ACHN (cell line): Measurements from ENCODE around the gene SLC5A10.

Source experiments
- DNase-seq: peaks from one replicate; pipeline ENCODE4 v3.0.0-alpha.2; 2015
- in situ Hi-C: cut with HindIII; loops from 2 replicates; pipeline ENCODE4 v1.10.0; 2017; ENCODE audit warnings: low sequenced_read_pairs, low pct_ligation_motif_present, low pct_unique_long_range_greater_than_20kb

The SLC5A10 gene

GRCh38 chr17:18977646-18978045 is 25.7 kb downstream of the SLC5A10 start:
- DNase-seq = no peak
- in situ Hi-C loops = no loop called here

- in situ Hi-C loops = no loop called here
- no peak for DNase-seq
Observed at GRCh38 chr17:18978050-18978449, 26.1 kb downstream of the SLC5A10 start.

DNA sequence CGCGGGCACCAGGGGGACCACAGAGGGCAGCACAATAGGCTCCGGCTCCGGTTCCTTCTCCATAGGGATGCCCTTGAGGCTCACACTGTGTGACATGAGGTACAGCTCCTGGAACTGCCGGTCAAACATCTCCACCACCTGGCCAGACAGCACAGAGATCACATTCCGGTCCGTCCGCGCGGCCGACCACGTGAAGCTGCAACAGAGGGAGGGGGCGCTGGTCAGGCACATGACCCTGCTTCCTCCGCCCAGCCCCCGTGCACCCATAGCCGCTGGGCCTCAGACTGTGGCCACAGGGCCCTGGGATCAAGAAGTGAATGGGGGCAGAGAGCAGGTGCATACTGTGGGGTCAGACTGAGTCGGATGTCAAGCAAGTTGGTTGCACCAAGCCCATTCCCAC is 26.7 kb downstream of the SLC5A10 start:
- no peak for DNase-seq
- in situ Hi-C loops = no loop called here

GRCh38 chr17:18980682-18981334 is 28.8 kb downstream of the SLC5A10 start:
- in situ Hi-C loops = no loop called here
- DNase-seq = no peak

GRCh38 chr17:18981335-18981641 is 29.3 kb downstream of the SLC5A10 start:
- no peak for DNase-seq
- in situ Hi-C loops = no loop called here

DNA sequence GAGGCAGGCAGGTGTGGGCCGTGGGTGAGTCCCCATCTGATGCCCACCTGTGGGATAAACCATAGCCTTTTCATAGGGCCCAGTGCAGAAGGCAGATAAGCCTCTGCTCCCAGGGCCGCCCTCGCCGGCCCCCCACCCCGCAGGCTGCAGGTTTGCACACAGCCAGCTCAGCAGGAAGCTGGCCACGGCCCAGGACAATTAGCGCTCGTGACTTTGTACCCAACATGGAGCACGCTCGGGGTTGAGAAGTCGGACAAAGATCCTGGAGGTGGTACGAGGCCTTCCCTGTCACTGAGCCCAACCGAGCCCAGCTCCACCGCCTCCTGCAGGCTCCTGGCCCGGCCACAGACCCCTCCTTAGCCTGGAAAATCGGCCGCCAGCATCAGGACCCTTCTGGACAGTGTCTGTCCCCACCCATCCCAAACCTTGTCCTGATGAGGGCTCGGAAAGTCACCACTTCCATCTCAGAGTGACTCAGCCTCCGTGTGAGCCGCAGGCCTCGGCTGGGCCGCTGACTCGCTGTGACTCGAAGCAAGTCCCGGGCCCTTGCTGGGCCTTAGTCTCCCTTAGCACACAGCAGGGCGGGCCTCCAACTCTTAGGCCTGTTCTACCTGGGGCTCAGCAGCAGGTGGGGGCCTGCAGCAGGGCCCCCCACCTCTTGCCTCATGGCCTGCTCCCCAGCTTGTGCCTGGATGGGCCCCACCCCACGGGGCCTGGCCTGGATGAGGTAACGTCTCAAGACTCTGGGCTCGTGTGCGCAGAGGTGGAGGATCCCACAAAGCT is 29.9 kb downstream of the SLC5A10 start:
- peak; percentile 80 for DNase-seq
- in situ Hi-C loops = no loop called here

- no peak for DNase-seq
- in situ Hi-C loops = no loop called here
Observed at GRCh38 chr17:18984273-18985114, 32.5 kb downstream of the SLC5A10 start.

GRCh38 chr17:18985475-18985874 is 33.5 kb downstream of the SLC5A10 start:
- no peak for DNase-seq
- in situ Hi-C loops = no loop called here

DNA sequence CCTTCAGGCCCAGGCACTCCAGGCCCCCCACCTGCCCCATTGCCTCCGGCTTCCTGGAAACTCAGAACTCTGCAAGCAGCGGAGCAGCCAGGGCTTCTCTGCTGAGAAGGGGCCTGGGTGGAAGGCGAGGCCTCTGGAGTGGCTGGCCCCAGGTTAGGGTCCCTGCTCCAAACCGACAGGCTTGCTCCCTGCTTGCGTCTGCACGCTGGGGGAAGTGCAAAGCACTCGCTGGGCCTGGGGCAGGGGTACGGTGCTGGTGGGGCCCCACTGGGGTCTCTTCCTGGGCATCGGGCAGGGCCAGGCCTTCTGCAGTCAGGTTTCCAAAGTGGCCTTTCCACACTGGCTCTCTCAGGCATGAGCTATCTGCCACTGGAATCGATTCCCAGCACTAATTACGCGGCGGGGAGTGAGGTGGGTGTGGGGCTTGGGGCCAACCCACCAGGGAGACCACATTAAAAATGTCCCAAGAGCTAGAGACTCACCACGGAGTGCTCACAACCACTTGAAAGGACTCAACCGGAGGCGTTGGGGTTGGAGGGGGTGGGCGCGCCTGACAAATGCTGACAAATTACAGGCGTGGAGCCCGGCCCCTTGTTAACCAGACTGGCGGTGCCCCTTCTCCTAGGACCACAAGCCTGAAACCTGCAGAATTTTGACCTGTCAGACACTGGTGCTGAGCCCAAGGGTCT is 34.7 kb downstream of the SLC5A10 start:
- in situ Hi-C loops = no loop called here
- no peak for DNase-seq

GRCh38 chr17:18987230-18987610 is 35.3 kb downstream of the SLC5A10 start:
- no peak for DNase-seq
- in situ Hi-C loops = no loop called here

DNA sequence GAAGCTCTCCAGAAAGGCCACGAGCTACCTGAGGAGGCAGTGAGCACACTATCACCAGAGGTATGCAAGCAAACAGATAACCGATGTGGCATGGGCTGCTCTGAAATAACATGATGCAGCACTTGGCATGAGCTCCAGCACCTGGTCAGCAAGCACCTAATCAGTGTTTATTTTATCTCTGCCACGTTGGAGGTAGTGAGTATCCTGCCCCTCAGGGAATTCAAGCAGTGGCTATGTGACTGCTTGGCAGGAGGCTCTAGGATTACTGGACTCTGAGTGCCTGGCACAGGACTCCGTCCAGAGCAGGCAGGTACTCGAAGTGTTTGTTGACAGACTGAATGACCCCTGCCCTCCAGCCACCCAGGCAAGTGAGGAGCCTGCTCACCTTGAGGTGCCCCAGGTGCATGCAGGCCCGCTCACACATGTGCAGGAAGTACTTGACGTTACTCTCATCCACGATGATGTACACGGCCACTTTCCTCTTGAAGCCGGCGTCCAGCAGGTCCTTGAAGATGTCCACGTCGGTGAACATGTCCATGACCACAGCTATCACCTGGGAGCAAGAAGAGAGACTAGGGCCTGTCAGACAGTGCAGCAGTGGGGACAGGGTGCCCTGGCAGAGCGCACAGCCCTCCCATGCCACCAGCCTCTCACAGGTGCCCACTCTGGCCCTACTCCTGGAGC is 36.0 kb downstream of the SLC5A10 start:
- no peak for DNase-seq
- in situ Hi-C loops = no loop called here

DNA sequence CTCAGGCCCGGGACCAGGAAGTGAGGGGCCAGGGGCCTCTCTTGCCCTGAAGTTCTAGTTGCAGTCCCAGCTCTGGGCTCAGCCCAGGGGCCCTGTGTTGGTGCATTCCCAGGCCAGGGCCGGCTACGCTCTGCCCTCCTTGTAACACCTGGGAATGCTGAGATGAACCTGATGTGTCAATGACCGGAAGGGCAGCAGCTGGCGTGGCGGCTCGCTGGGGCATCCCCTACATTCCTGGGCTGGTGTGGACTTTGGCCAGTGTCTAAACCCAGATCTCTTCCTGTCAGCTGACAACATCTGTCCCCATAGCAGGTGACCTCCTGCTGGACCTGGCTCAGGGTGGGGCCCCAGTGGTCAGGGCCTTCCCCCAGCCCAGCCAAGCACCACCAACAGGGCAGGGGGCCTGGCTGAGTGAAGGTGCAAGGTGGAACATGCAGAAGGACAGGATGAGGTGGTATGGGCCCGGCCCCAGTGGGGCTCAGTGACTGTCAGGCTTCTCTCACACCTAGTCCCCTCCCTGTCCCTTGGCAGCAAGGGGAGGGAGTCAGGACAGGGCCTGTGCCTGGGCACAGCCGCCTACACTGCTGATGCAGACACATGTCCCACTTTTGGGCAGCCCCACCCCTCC is 36.7 kb downstream of the SLC5A10 start:
- in situ Hi-C loops = no loop called here
- no peak for DNase-seq

DNA sequence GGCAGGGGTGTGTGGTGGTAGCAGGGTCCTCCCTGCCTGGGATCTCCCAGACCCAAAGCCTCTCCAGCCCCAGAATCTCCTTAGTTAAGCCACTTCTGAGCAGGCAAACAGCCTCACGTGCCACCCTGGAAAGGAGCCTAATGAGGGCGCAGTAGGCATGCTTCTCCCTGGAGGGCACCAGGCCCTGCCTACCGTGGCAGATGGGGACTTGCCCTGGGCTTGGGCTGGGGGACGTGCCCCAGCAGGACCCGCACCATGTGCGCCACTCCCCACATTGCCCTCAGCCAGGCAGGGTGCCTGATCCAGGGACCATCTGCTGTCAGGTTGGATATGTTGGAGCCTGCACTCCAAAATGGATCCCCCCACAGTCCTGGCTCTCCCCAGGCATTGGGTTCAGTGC is 38.4 kb downstream of the SLC5A10 start:
- in situ Hi-C loops = no loop called here
- no peak for DNase-seq

DNA sequence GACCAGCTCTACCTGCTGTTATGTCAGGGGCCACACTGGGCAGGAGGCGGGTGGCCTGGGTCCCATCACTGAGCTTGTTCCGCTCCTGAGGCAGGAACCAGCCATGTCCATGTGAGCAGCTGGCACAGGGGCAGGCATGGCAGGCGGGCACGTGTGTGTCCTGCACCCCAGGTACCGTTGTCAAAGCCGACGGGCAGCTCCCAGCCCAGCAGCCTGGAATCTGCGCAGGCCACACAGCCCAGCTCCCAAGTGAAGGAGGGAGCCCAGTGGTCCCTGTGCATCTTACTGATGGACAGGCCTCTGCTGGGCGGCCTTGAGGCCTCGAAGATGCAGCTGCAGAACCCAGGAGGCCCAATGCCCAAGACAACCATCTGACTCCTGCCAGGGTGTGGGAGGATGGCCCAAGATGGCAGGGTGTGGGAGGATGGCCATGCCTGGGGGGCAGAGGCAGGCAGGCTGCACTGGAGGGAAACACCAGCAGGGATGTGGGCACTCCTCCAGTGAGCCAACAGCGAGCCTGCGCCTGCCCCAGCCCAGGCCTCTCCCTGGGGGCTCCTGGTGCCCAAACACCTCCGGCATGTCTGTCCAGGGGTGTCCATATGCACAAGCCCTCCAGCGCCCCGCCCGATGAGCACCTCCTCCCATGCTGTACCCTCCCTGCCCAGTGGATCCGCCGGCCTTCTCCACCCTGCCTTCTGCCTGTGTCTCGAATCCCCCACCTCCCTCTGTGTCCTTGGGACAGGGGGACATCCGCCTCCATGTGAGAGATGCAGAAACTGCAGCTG is 39.8 kb downstream of the SLC5A10 start:
- no peak for DNase-seq
- in situ Hi-C loops = no loop called here

DNA sequence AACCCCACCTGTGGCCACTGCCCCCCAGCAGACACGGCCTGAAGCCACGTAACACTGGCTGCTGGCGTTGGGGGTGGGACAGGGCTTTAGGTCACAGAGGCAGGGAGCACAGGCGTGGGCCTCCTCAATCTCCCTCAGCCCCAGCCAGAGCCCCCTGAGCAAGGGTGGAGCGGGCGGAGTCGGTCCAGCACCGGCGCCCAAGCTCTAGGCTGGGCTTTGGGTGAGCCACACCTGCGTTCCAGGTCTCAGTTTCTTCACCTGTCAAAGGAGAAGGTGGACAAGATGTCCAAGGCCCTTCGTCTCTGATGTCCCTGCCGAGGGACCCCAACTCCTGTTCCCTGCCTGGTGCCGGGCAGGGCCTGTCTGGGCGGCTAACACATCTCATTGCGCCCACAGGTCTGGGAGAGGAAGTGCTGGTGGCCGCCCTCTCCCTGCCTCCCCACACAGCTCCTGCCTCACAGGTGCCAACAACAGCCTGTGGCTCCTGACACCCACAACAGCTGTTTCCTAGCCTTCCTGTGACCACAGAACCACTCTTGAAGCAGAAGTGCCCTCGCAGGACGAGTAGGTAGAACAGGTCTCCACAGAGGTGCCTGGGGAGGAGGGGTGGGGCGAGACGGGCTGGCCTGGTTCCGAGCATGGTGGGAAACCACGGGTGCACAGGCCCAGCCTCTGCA is 40.6 kb downstream of the SLC5A10 start:
- in situ Hi-C loops = no loop called here
- no peak for DNase-seq

DNA sequence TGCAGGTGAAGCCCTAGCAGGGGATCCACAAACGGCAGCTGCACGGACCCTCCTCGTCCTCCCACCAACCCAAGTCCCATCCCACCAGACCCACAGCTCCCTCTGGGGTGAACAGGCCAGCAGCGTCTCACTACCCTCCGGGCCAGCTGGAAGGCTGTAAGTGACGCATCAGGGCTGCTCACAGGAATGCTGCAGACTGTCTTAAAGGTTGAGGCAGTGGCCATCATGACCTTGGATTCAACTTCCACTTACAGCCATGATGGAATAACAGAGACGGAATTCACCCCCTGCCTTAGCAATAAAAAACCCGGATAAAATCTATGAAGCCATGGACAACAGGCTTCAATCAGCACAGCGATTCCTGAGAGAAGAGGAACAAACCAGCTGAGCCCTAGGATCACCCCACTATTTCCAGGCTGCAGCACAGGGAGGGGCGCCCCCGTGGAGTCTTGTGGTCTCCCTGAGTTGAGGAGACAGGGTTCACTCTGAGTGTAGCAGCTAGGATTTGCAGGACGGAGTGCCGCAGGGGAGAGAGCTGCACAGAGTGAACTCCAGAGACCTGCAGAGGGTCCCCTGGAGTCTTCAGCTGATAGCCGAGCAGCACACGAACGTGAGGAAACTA is 42.1 kb downstream of the SLC5A10 start:
- in situ Hi-C loops = no loop called here
- DNase-seq = no peak

DNA sequence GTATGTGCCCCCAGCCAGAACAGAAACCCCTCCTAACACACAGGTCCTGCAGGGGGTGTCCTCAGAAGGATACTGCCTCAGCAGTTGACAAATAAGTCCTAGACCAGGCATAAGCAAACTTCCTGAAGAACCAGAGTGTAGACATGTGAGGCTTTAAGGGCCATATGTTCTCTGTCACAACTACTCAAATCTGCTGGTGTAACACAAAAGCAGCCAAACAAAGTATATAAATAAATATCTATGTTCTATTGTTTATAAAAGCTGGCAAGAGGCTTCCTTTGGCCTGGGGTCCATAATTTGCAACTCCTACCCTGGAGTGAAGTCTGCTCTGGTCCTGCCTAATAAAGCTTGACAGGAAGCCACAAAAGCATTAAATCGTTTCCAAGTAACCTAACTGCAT is 42.7 kb downstream of the SLC5A10 start:
- no peak for DNase-seq
- in situ Hi-C loops = no loop called here
